Hematopoietic multipotent progenitor cell treated with erythropoietin and hydrocortisone succinate and interleukin-3 and kit ligand, for 15 days (in vitro differentiated cells): Measurements from ENCODE around the gene FGR.
A peak's percentile ranks its signal among the peaks of the same experiment; 100 is the strongest.

Source experiments
- DNase-seq: peaks from one replicate; pipeline ENCODE4 v3.0.0-alpha.2; 2015; ENCODE audit warnings: low spot score

Gene FGR

DNA sequence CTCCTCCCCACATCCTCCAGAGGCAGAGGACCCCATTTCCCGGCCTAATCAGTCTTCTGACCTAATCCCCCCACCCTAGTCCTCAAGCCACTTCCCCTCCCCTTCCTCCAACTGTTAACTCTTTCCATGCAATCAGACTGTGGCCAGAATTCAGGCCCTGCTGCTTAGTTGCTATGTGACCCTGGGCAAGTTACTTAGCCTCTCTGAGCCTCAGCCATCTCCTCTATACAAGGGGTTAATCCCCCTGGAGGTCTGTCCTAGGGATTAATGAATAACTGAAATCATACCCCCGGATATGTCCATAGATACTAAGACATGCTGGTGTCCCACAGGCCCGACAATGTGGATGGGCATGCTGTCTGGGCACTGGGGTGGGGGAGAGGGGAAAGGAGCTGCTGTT, 49.3 kb downstream of the FGR start:
- DNase-seq = no peak

DNA sequence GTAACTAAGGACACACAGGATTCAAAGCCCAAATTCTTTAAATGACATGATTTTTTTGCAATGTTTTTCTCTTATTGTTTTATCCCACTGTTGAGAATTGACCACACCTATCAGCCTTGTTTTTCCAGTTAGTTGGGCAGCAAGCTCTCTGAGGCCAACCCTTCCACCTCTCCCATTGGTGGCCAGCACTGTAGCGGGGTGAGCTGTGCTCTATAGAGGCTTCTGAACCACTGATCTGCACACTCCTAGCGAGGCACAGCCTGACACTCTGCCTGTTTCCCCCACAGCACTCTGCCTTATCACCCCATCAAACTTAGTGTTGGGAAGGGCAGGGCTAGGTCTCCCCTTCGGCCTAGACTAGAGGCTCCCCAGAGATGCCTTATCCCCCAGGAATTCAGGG, 50.5 kb downstream of the FGR start:
- no peak for DNase-seq

DNA sequence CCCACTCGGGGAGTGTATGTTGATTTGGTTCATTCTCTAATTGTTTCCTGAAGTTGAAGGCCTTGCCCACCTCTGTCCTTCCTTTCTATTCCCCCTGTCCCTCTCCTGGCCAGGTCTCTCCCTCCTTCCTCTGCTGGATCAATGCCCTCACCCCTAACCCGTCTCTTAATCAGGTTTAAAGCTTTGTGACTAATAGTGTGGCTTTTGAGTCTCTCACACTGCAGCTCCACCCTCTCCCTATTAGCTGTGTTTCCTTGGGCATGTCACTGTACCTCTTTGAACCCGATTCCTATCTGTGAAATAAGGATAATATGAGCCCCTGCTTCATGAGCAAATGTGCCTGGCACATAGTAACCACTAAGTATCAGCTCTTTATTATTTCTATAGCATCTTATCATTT, 51.5 kb downstream of the FGR start:
- DNase-seq = no peak

DNA sequence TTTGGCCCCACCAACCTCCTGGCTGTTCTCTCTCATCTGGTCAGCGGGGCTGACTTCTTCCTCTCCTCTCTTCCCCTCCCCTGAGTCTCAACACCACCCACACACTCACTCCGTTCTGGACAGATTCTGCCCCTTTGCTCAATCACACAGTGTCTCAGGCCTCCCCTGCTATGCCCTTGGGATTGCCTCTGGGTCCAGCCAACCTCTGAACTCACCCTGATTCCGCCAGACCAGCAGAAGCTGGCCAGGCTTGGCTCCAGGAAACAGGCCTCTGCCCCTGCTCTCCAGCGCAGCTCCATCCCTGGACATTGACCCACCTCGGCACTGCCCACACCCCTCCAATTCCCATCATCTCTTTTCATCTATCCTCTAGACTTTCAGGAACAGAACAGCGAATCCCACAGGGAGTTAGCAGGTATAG, 53.2 kb downstream of the FGR start:
- DNase-seq = no peak

DNA sequence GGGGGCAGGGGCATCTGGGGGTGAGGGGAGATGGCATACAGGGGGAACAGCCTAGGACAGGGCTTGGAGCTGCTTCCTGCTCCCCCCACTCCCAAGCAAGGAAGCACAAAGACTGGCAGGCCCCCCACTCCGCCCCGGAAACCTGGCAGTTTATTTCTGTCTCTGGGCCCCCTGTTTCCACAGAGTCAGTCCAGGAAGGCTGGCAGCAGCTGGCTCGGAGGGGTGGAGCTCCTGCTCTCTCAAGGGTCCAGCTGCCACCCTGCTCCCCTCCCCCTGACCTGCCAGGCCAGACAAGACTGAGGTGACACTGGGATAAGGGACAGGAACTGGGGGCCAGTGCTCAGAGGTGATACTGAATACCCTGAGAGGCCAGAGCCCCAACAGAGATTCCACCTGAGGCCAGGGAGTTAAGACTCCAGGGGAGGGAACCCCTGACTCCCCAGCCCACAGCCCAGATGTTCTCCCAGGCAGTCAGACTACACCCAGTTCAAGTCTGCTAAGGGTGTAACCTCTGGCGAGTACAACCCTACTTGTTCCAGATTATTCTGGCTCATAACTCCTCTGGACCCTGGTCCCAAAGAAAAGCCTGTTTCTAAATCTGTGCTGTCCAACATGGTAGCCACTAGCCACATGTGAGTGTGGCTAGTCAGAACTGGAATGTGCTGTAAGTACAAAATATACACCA, 57.3 kb downstream of the FGR start:
- no peak for DNase-seq

DNA sequence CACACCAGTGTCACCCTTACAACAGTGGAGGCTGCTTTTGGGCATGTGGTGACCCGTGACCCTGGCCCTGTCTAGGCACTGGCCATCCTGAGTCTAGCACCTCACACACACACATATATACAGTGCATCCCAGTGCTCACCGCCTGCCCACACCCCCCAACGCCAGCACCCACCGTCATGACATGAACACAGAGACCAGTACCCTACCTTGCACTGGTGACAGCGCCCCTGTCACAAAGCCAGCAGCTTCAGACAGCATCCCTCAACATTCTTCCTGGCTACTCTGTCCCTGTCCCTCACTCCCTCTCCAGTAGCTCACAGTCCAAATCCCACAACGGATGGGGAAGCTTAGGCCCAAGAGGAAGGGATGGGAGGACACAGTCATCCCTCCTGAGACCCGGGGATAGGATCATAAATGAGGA, 58.2 kb downstream of the FGR start:
- DNase-seq = no peak

DNA sequence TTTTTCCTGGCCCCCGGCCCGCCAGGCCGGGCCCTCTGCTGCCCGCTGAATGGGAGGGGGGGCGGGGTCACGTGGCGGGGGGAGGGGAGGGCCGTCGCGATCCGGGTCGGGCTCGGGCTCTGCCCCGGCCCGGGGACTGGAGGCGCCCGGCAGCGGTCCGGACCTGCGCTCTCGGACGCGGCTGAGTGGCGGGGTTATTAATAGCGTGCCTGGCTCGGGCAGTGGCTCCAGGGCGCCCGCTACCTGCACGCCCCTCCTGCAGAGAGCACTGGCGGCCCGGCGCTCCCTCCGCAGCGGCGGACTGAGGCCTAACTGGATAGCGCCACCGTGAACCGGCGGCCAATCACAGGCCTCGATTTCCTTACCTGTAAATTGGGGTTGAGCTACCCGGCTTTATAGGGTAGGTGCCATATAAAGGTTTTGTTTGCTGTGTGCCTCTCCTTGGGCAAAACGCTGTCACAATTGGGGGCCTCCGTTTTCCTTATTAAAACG, 59.1 kb downstream of the FGR start:
- DNase-seq = no peak

DNA sequence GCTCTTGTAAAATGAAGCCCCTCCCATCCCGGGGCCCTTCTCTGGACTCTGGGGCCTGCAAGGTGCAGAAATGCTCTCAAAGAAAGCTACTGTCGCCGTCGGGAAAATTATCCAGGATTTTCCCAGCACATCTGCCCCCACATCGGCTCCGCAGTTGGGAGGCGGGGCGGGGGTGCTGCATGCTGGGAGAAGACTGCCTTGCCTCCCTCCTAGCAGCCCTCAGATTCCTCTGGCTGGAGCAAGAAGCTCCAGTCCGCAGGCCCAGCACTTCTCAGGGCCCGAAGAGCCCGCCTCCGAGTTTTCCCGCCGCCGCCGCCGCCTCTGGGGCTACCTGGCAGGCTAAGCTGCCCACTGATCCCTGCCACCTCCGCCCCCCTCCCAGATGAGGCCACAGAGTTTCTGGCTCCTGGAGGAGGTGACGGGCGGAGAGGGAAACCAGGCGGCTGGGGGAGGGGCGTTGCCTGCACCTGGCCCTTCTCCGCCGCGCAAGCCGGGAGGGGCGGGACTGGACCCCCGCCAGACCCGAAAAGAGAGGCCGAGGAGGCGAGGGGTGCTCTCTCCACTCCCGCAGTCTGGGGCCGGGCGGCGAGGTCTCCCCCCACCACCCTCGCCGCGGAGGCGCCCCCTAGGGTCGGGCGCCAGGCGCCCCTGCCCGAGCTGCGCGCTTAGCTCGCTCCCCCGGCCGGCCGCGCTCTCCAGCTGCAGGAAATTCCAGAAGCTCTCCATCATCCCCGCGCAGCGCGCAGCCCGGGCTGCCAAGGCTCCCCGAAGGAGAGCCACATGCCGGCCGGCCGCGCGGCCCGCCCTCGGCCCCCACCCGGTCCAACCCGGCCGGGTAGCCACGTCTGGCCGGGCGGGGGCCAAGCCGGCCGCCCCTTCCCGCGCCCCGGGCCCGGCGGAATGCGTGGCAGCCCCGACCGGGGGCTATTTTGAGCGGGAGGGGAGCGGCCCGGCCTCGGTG, 59.8 kb downstream of the FGR start:
- no peak for DNase-seq

DNA sequence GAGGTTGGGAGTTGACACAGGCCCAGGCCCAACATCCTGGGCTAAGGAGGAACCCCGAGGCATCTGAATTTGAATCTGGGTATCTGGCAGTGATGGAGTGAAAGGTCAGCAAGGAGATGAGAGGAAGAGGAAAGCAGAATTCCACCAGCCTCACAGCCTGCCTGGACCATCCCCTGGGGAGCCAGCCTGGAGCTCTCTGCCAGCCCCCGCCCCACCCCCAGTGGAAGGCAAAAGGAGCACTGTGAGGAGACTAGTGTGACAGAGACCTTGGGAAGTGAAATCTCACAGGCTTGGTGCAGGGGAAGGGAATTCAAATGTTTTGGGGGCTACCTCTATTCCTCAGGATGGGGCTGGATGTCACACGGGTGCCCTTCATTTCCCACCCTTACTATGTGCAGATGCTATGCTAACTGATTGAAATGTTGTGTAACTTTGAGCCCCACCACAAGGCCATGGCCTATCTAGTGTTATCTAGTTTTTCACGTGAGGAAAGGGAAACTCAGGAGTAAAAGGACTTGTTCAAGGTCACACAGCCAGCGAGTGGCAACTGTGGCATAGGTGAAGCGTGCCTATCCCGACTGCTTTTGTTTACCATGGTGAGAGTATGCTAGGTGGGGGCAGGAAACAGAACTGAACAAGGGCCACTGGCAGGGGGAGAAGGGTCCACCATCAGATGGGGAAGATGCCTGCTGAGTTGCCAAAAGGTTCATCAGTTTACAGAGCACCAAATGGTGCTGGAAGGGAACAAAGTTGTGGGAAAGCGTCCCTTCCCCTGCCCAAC, 60.8 kb downstream of the FGR start:
- no peak for DNase-seq

DNA sequence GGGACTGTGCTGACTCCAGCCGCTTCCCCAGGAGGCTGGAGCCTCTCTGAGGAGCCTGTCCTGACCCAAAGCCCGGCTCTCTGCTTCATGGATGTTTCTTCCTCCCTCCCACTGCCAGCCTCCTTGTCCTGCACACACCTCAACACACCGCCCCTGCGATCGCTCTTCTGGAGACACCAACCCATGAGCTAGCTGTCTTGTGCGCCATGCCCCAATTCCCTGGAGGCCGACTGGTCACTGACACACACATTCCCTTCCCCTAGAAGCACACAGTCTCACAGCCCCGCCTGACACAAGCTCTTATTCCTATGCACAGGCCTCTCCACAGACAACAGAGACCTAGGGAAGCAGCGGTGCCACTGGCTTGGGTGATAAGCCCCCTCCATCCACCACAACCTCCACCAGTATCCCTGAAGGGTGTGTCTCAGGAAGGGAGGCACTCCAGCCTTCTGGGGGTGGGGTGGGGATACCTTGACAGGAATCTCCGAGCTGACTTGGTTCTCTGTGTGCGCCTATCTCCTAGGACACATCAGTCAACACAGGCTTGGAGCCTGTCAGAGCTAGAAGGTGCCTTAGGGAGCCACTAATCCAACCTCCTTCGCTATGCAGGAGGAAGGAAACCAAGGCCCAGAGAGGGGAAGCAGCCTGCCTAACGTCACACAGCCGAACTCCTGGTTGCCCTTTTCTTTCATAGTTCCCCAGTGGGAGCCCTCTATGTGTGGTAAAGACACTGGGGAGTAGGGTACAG, 62.1 kb downstream of the FGR start:
- no peak for DNase-seq

DNA sequence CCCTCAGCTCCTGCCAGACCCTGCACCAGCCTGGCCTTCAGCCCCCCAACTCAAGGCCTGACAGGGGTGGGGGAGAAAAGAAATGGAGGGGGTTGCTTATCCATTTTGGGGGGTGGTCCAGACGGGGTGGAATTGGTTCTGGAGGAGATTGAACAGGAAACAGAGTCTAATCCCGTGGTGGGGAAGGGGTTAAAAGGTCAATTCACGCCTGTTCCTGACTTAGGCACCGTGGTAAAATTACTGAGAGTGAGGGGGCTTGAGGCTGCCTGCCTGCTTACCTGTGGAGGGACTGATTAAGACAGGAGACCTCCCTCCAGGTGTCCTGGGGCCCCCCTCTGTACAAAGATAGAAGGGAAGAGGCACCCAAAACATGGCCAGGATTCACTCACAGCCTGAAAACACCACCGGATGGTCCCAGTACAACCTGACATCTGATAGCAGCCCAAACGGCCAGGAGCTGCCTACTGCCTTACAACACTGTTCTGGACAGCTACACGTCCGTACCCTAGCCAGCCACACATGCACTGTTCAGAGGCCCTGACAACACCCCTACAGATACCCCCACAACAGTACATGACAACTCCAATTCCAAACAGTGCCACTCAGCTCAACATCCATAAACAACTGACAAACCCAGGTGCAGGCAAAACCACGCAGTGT, 62.8 kb downstream of the FGR start:
- DNase-seq = no peak

DNA sequence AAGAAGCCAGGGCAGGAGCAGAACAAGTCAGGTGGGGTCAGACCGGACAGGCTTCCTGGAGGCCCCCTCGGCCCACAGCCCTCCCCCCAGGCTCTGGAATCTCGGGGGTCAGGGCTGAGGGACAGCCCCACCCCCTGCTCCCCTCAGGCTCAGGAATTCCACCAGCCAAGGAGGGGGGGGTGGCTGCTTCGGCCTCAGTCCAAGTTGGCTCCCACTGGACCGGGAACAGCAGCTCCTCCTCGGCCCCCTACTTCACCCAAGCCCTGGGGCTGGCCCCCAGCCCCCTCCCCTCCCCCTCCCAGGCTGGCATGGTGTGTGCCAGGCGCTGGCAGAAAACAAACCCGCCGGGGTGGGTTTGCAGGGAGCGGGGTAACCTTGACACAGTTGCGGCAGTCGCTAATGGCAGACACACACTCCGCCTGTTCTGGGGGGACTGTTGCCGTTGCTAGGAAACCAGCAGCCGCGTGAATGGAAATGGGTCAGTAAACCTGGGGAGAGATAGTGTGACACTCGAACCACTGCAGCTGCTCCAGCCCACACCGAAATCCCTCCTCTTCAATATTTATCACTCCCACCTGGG, 63.5 kb downstream of the FGR start:
- DNase-seq = no peak

DNA sequence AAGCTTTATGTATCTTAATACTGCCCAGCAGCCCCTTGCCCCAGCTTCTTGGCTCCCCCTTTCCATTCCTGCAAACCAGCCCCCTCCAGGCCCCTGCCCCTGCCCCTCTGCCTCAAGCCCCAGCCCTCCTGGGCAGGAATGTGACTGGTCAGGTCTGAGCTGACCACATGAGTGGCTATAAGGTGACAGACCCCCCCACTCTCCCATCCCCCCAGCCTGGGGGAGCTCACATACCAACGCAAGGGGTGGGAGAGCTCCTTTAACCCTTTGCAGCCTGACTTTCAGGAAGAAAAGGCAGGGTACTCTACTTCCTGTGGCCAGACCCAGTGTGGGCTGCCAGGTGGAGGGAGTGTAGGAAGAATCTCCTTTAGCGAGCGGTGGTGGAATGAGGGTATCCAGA, 64.2 kb downstream of the FGR start:
- no peak for DNase-seq

DNA sequence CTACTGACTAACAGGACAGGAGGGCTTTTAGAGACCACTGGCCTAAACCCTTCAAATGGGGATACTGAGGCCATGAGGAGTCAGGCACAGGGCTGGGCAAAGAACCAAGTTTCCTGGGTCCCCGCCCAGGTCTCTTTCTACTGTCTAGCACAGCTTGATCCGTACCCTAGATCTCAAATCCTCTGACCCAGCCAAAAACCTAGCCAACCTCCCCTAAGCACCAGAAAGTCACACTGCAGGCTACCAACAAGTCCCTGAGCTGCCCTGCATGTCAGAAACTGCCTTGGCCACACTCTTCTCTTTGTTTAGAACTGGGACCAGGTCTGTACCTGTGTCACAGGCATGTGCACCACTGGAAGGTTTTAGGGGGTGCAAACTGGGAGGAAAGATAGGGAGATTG, 64.6 kb downstream of the FGR start:
- DNase-seq = no peak

DNA sequence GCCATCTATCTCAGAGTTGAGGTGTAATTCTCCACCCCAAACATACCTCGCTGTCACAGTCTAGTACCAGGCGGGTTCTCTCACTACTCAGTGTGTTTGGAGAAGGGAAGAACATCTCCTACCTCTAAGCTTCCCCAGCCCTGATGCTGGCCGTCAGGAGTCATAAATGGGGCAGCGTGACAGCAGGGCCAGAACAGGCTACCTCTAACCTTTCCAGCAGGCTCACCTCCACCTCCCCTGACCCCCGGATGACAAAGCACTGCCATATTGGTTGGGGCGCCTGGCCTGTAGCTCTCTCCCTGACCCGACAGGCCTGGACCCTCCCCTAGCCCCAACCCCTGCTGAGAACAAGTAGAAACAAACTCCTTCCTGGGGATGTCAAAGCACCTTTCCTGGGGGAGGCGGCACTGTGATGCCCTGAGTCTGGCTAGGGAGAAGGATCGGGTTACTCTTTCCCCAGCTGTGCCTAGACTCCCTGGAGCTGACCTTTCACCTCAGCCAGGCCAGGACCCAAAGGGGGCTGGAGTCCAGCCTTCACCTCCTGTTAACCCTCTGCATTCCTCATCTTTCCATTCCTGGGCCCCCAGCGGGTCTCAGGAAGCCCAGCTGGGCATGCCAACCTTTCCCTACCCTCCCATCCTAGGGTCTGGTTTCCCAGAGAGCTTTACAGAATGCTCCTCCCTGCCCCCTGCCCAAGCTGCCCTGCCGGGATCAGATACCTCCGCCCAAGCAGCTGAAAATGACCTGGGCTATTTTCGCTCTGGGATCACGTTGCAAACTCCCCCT, 65.3 kb downstream of the FGR start:
- no peak for DNase-seq

DNA sequence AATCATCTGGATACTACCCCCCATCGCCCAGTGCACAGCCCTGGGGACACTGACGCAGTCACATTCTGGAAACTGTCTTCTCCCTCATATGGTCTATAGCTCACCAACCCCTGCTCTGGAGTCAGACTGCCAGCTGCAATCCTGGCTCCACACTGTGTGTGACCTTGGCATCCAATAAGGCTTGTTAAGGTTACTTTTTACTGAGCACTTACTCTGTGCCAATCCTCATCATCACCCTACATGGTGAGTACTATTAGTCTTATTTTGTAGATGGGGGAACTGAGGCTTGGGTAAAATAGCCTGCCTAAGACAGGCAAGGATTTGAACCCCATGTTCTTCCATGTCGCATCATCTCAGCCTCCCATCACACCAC, 65.9 kb downstream of the FGR start:
- DNase-seq = no peak

DNA sequence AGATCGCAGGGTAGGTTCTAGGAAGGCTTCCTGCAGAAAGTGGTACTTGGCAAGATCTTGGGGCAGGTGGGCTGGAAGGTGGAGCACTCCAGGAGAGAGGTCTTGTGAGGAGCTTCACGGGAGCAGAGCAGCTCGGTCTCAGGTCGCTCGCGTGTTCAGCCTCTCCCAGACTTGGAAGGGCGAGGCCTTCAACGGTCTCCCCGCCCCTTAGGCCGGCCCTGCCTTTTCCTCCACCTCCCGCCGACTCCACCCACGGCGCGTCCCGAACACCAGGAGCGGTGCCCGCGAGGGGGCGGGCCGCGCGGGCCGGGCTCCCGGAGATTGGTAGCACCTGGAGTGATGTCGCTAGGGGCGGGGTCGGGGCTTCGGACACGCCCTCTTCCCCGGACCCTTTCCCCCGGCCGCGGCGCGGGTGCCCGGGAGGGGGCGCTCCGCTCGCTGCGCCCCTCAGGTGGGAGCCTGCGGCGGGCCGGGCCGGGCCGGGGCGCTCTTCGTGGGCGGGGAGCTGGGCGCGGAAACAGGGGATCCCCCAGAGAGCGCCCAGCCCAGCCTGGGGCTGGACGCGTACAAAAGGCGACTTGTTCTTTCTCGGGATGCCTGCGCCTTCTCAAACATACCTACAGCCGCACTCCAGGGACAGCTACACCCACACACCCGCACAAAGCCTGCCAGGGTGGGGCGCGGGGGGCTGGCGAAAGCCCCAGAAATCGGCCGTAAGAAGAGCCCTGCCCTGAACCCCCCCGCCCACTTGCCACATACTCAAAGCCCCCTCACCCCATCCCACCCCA, 66.5 kb downstream of the FGR start:
- DNase-seq = peak; percentile 93

DNA sequence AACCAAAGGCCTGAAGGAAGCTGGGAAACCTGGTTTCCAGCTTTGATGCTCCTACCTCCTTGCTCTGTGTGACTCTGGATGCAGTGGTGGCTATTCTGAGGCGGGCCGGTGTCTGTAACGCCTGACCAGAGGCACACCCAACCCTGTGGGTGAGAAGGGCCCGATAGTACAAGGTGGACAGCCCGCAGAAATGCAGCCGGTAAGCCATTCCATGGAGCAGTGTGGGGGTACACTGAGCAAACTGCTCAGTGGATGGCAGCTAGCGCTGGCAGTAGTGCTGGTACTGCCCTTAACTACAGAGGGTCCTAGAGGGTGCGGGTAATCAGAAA, 67.0 kb downstream of the FGR start:
- DNase-seq = no peak

DNA sequence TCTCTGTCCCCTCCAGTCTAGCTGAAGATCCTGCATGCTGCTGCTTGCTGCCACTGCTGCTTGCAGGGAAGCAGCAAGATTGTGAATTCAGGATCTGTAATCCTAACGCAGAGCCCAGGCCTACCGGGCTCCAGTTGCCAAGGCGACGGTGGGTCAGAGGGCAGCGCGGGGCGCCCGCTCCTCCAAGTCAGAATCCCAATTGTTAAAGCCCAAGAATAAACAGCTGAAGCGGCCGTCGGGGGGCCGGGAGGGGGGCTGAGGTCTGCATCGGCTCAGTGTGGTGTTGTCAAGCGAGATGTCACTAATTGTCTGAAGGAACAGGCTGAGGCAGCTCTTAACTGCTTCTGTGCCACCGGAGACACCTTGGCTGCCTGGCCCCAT, 67.8 kb downstream of the FGR start:
- DNase-seq = no peak
